Frontal cortex (tissue), 4 donors: ENCODE measurements around the gene IQCN. TPM values are rescaled to one million over a fixed set of nuclear protein-coding genes. Genes with fewer than 3 reads are reported as not detected.
A peak's percentile ranks its signal among the peaks of the same experiment; 100 is the strongest.

Experiments
- DNase-seq, 2 donors: peaks; one replicate each; pipeline ENCODE4 v3.0.0; 2012; ENCODE audit warnings: low spot score in 2 of 2
- FAIRE-seq: peaks from 2 replicates; lab custom pipeline; 2012; peaks lifted over from hg19 to GRCh38; lab: Jason Lieb, UNC
- total RNA-seq: library from RNA; depleted of rRNA; stranded (reverse); fragments of >200 nt; gene quantifications from one replicate; pipeline ENCODE4 v1.2.3, GENCODE V29; 2014
- donor health status: control.
- donor health status: control.
- donor health status: control.

Gene IQCN
- total RNA-seq, 1 donor from 2014 or later, result 0.41 TPM

GRCh38 chr19:18291019-18291524, 16.8 kb upstream of the IQCN start:
- no peak for DNase-seq
- no peak for FAIRE-seq

- FAIRE-seq (no peak), DNase-seq (no peak)
Observed at GRCh38 chr19:18290302-18291018, 16.2 kb upstream of the IQCN start.

GRCh38 chr19:18289471-18290301, 15.4 kb upstream of the IQCN start:
- DNase-seq, result no peak
- no peak for FAIRE-seq

GRCh38 chr19:18287836-18288772, 13.9 kb upstream of the IQCN start:
- no peak for DNase-seq
- FAIRE-seq, result no peak

GRCh38 chr19:18286973-18287635, 12.9 kb upstream of the IQCN start:
- no peak for DNase-seq
- no peak for FAIRE-seq

- DNase-seq, result no peak
- no peak for FAIRE-seq
Observed at GRCh38 chr19:18284712-18285360, 10.6 kb upstream of the IQCN start.

GRCh38 chr19:18283338-18283737, 9.1 kb upstream of the IQCN start:
- DNase-seq, result no peak
- FAIRE-seq, result no peak

GRCh38 chr19:18282788-18283141, 8.5 kb upstream of the IQCN start:
- no peak for DNase-seq
- FAIRE-seq, result no peak

- DNase-seq (no peak), FAIRE-seq (no peak)
Observed at GRCh38 chr19:18282021-18282787, 8.0 kb upstream of the IQCN start.

- DNase-seq, result peak; percentile 98 to 100
- FAIRE-seq, result no peak
Observed at GRCh38 chr19:18281082-18282020, 7.1 kb upstream of the IQCN start, which contains the start of gene JUND. Gene JUND (minus strand): TSS chr19:18281622. CDS start chr19:18281484, 138 bp downstream.

- DNase-seq, result peak in 1 of 2 donors; percentile 83
- FAIRE-seq, result no peak
Observed at GRCh38 chr19:18280247-18281081, 6.2 kb upstream of the IQCN start.

GRCh38 chr19:18279516-18280246, 5.4 kb upstream of the IQCN start:
- DNase-seq, result peak; percentile 92
- FAIRE-seq, result peak; percentile 37

GRCh38 chr19:18279266-18279515, 4.9 kb upstream of the IQCN start:
- FAIRE-seq (no peak), DNase-seq (no peak)

GRCh38 chr19:18278521-18279265, 4.4 kb upstream of the IQCN start:
- DNase-seq (no peak), FAIRE-seq (no peak)

GRCh38 chr19:18274781-18275356, 617 bp upstream of the IQCN start:
- DNase-seq (peak; percentile 66 to 82), FAIRE-seq (no peak)
